Mesendoderm (in vitro differentiated cells): ENCODE measurements around the gene PRKAR1B.

Experiments used
- DNase-seq: peaks from one replicate; pipeline ENCODE4 v3.0.0; 2013
- H2AK5ac ChIP-seq: 2 replicates; pipeline ENCODE4 v1.6.1; 2013; ENCODE audit warnings: low read length, inconsistent platforms
- H2BK120ac ChIP-seq: 2 replicates; pipeline ENCODE4 v1.6.1; 2013; ENCODE audit warnings: low read depth, mild to moderate bottlenecking, low read length, moderate library complexity, mixed read lengths
- H2BK15ac ChIP-seq: replicated peaks from 2 replicates; pipeline ENCODE4 v1.6.1; 2013; ENCODE audit warnings: low read depth, mild to moderate bottlenecking, moderate library complexity
- H2BK5ac ChIP-seq: 2 replicates; pipeline ENCODE4 v1.6.1; 2013; ENCODE audit warnings: low read length, inconsistent platforms
- H3K18ac ChIP-seq: 2 replicates; pipeline ENCODE4 v1.6.1; 2013; ENCODE audit warnings: mild to moderate bottlenecking, low read length, mixed read lengths
- H3K23ac ChIP-seq: one replicate; pipeline ENCODE4 v1.6.1; 2013; ENCODE audit warnings: low read length
- H3K27ac ChIP-seq: 2 replicates; pipeline ENCODE4 v1.5.1; 2013; ENCODE audit warnings: low read depth, mild to moderate bottlenecking, inconsistent platforms, low read length, moderate library complexity
- H3K27me3 ChIP-seq: 2 replicates; pipeline ENCODE4 v1.6.1; 2013; ENCODE audit warnings: low read length, control low read depth, mild to moderate bottlenecking, inconsistent platforms; ENCODE audit not compliant: insufficient read depth, poor library complexity
- H3K36me3 ChIP-seq: 2 replicates; pipeline ENCODE4 v1.6.1; 2013; ENCODE audit warnings: low read length, inconsistent platforms; ENCODE audit not compliant: control insufficient read depth, insufficient read depth
- H3K4ac ChIP-seq: one replicate; pipeline ENCODE4 v1.6.1; 2013; ENCODE audit warnings: low read depth, mild to moderate bottlenecking, low read length, moderate library complexity
- H3K4me1 ChIP-seq: 2 replicates; pipeline ENCODE4 v1.6.1; 2013; ENCODE audit warnings: low read depth, low read length, inconsistent platforms; ENCODE audit not compliant: control insufficient read depth
- H3K4me2 ChIP-seq: 2 replicates; pipeline ENCODE4 v1.6.1; 2013; ENCODE audit warnings: low read length
- H3K4me3 ChIP-seq: 2 replicates; pipeline ENCODE4 v1.5.1; 2013; ENCODE audit warnings: mild to moderate bottlenecking, low read length
- H3K56ac ChIP-seq: one replicate; pipeline ENCODE4 v1.6.1; 2013; ENCODE audit warnings: low read length
- H3K79me1 ChIP-seq: 2 replicates; pipeline ENCODE4 v1.6.1; 2013; ENCODE audit warnings: low read length, inconsistent platforms
- H3K79me2 ChIP-seq: 2 replicates; pipeline ENCODE4 v1.6.1; 2013; ENCODE audit warnings: mild to moderate bottlenecking, low read length; ENCODE audit not compliant: control insufficient read depth, insufficient read depth
- H3K9ac ChIP-seq: 2 replicates; pipeline ENCODE4 v1.6.1; 2013; ENCODE audit warnings: low read length, inconsistent platforms
- H4K5ac ChIP-seq: one replicate; pipeline ENCODE4 v1.6.1; 2013; ENCODE audit warnings: low read length
- H4K8ac ChIP-seq: one replicate; pipeline ENCODE4 v1.6.1; 2013; ENCODE audit warnings: low read depth, mild to moderate bottlenecking, control low read depth, low read length, moderate library complexity
- WGBS: extraction: QIAGEN DNeasy Blood & Tissue Kit; methylation state at CpG from one replicate; pipeline ENCODE4 v1.1.7; 2013; ENCODE audit warnings: low lambda C conversion rate, missing lambda C conversion rate; ENCODE audit not compliant: insufficient coverage; ENCODE audit errors: extremely low coverage; 5-methylcytosine and 5-hydroxymethylcytosine counted together

PRKAR1B gene

DNA sequence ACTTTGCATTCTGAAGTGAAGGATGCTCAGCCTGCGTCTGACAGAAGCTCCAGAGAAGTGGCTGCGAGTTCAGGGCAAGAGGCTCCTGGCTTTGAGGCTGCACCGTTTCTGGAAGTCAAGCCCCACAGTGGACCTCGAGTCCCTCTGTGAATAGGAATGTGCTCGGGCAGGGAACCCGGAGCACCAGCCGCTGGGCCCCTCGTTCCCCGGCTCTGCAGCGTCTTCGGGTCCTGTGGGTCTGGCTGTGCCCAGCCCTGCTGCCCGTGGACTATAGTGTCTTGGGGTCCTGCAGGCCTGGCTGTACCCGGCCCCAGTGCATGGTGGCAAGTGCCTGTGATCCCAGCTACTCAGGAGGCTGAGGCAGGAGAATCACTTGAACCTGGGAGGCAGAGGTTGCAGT lies 45.3 kb upstream of the PRKAR1B start:
- Histone ChIP-seq H3K79me1 (no peaks in the 10 kb centered on the region), H2BK5ac (no peak overlapping the region), H3K56ac (no peak overlapping the region), H2BK15ac (no peak overlapping the region), H3K27ac (no peak overlapping the region), H4K8ac (no peak overlapping the region), H3K79me2 (no peaks in the 10 kb centered on the region), H3K4me2 (no peak overlapping the region), H2BK120ac (no peak overlapping the region), H3K23ac (no peak overlapping the region), H2AK5ac (no peak overlapping the region), H3K9ac (no peak overlapping the region), H3K27me3 (no peaks in the 10 kb centered on the region), H3K4me3 (no peak overlapping the region), H3K36me3 (peaks cover 2% of the 10 kb centered on the region), H3K18ac (no peak overlapping the region), H4K5ac (no peak overlapping the region), H3K4me1 (no peaks in the 10 kb centered on the region), H3K4ac (no peak overlapping the region)
- no peak for DNase-seq
- WGBS: no CpG with 5 or more reads among the region's 13 CpGs

DNA sequence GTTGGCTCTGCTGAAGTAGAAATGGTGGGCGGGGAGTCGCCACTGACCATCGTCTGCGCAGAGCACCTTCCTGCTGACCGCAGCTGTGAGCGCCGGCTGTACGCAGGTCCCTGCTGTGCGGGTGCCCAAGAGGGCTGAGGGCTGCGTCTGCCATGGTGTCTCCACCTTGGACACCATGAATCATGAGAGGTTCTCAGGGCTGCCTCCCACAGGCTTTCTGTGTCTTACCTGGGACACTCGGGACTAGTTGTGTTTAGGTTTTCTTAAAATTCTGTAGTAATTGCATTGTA lies 44.9 kb upstream of the PRKAR1B start:
- H2BK5ac ChIP-seq: no peak overlapping the region
- no peak overlapping the region for H3K23ac ChIP-seq
- no peak overlapping the region for H3K4me2 ChIP-seq
- H3K36me3 ChIP-seq: peaks cover 2% of the 10 kb centered on the region
- H3K4me1 ChIP-seq: no peaks in the 10 kb centered on the region
- no peak overlapping the region for H3K4ac ChIP-seq
- H3K56ac ChIP-seq: no peak overlapping the region
- no peak overlapping the region for H4K8ac ChIP-seq
- WGBS: no CpG with 5 or more reads among the region's 11 CpGs
- no peak overlapping the region for H2AK5ac ChIP-seq
- no peak overlapping the region for H3K4me3 ChIP-seq
- H3K27ac ChIP-seq: no peak overlapping the region
- no peak overlapping the region for H3K18ac ChIP-seq
- H3K79me2 ChIP-seq: no peaks in the 10 kb centered on the region
- no peak for DNase-seq
- H3K79me1 ChIP-seq: no peaks in the 10 kb centered on the region
- H2BK120ac ChIP-seq: no peak overlapping the region
- H2BK15ac ChIP-seq: no peak overlapping the region
- no peaks in the 10 kb centered on the region for H3K27me3 ChIP-seq
- no peak overlapping the region for H4K5ac ChIP-seq
- H3K9ac ChIP-seq: no peak overlapping the region

DNA sequence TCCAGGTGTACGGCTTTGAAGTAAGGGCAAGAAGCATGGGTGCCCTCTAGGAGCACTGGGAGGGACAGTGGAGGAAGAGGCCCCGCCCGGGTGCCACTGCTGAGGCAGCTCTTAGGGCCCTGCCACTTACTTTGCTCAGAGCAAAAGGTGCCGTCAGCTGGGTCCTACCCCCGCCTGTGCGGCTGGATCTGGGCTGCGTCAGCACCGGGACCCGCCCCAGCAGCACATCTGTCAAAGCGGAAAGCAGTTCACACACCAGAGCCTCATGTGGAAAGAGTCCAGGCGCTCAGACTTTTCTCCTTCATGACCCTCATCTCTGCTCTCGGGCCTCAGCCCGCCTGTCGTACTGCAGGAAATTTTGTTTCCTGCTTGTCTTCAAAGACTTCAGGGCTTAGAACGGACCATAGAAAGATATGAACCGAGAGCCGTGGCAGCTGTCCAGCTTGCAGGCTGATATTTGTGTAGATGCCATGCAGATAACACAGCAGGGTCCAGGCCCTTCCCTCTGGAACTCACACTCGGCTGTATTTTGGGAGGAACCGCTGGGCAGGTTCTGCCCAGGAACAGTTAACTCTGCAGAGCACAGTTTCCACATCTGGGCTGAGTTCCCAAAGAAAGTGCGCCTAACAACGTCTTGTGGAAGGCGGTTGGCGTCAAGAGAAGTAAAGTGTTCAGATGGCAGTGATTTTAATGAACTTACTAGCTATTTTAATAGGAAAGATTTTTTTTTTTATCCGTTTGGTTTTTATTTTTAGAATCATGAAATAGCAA lies 44.3 kb upstream of the PRKAR1B start:
- no peak overlapping the region for H3K4ac ChIP-seq
- no peaks in the 10 kb centered on the region for H3K79me1 ChIP-seq
- H2BK120ac ChIP-seq: no peak overlapping the region
- H4K5ac ChIP-seq: no peak overlapping the region
- no peak overlapping the region for H2BK5ac ChIP-seq
- H3K18ac ChIP-seq: no peak overlapping the region
- H2AK5ac ChIP-seq: no peak overlapping the region
- no peak overlapping the region for H3K4me3 ChIP-seq
- no CpG with 5 or more reads among the region's 24 CpGs for WGBS
- no peak overlapping the region for H3K9ac ChIP-seq
- H3K36me3 ChIP-seq: peaks cover 2% of the 10 kb centered on the region
- no peak overlapping the region for H2BK15ac ChIP-seq
- no peak overlapping the region for H3K27ac ChIP-seq
- no peak overlapping the region for H3K23ac ChIP-seq
- H3K56ac ChIP-seq: no peak overlapping the region
- DNase-seq: no peak
- H4K8ac ChIP-seq: no peak overlapping the region
- H3K4me2 ChIP-seq: no peak overlapping the region
- no peaks in the 10 kb centered on the region for H3K4me1 ChIP-seq
- H3K79me2 ChIP-seq: no peaks in the 10 kb centered on the region
- H3K27me3 ChIP-seq: no peaks in the 10 kb centered on the region

DNA sequence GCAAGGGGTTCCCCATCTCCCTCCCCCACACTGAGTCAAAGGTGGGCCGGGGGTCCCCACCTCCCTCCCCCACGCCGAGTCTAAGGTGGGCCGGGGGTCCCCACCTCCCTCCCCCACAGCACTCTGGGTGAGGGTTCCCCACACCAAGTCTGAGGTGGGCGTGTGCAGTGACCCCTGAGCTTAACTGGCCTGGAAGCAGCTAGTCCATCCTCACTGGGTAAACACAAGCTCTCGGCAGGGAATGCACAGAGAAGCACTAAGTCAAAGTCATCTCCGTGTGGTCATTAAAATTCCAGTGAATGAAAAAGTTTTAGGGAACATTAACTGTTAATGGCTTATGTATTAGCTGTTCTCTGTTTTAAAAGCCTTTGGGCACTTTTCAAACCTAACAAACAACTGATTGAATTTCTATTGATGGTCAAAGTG lies 43.7 kb upstream of the PRKAR1B start:
- H3K4me1 ChIP-seq: no peaks in the 10 kb centered on the region
- peaks cover 2% of the 10 kb centered on the region for H3K36me3 ChIP-seq
- H3K4me3 ChIP-seq: no peak overlapping the region
- H2BK120ac ChIP-seq: no peak overlapping the region
- H3K9ac ChIP-seq: no peak overlapping the region
- no peak overlapping the region for H3K27ac ChIP-seq
- no peaks in the 10 kb centered on the region for H3K27me3 ChIP-seq
- H3K23ac ChIP-seq: no peak overlapping the region
- no peaks in the 10 kb centered on the region for H3K79me2 ChIP-seq
- no peak overlapping the region for H4K8ac ChIP-seq
- H3K56ac ChIP-seq: no peak overlapping the region
- no peak for DNase-seq
- no peak overlapping the region for H2BK5ac ChIP-seq
- H3K18ac ChIP-seq: no peak overlapping the region
- no CpG with 5 or more reads among the region's 7 CpGs for WGBS
- H2AK5ac ChIP-seq: no peak overlapping the region
- no peak overlapping the region for H3K4ac ChIP-seq
- H4K5ac ChIP-seq: no peak overlapping the region
- H3K79me1 ChIP-seq: no peaks in the 10 kb centered on the region
- no peak overlapping the region for H3K4me2 ChIP-seq
- H2BK15ac ChIP-seq: no peak overlapping the region

DNA sequence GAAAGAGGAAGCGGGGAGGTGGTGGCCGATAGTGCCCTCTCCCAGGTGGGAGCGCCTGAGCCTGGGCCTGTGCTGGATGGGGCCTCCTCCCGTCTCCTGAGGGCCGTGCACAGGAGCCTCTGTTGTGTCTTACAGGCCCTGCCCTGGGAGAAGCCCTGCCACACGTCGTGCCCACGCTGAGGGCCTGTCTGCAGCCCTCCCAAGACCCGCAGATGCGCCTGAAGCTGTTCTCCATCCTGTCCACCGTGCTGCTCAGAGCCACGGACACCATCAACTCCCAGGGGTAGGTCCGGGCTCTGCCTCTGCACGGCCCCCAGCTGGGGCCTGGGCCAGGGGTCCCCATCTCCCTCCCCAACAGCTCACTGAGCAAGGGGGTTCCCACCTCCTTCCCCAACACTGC lies 43.3 kb upstream of the PRKAR1B start:
- no peak overlapping the region for H3K18ac ChIP-seq
- H2BK120ac ChIP-seq: no peak overlapping the region
- no peak overlapping the region for H3K4ac ChIP-seq
- no peak overlapping the region for H3K27ac ChIP-seq
- H3K27me3 ChIP-seq: no peaks in the 10 kb centered on the region
- no peak overlapping the region for H4K8ac ChIP-seq
- no peak overlapping the region for H3K4me3 ChIP-seq
- no peak overlapping the region for H3K56ac ChIP-seq
- no peaks in the 10 kb centered on the region for H3K79me2 ChIP-seq
- no CpG with 5 or more reads among the region's 14 CpGs for WGBS
- no peaks in the 10 kb centered on the region for H3K36me3 ChIP-seq
- no peak overlapping the region for H3K9ac ChIP-seq
- DNase-seq: no peak
- H3K4me2 ChIP-seq: no peak overlapping the region
- no peak overlapping the region for H4K5ac ChIP-seq
- no peak overlapping the region for H2BK5ac ChIP-seq
- no peaks in the 10 kb centered on the region for H3K79me1 ChIP-seq
- H3K4me1 ChIP-seq: no peaks in the 10 kb centered on the region
- no peak overlapping the region for H2BK15ac ChIP-seq
- H2AK5ac ChIP-seq: no peak overlapping the region
- H3K23ac ChIP-seq: no peak overlapping the region

DNA sequence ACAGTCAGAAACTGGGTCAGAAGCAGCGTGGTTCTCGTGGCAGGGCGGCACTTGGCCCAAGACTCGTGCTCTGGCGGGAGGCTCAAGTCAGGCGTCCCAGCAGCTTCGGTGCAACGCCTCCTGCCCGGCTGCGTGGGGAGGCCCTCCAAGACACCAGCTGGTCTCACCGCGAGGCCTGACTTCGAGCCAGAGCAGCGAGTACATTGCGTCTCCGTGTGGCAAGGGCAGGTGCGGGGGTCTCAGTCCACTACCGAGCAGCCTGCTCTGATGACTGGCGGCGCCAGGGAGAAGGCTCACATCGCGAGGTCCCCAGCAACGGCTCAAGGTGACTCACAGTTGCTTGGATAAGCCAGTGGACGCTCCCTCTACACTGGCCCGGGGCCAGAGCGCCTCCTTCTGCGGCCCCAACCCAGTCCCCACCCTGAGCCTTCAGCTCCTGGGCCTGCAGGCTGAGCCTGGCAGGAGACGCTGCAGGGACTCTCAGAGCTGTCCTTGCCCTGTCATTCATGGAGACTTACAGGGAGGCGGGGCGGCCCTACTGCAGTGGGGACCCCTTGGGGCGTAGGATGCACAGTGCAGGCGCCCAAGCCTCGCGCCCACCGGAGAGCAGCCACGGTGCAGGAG lies 41.9 kb upstream of the PRKAR1B start:
- Histone ChIP-seq H2BK120ac (no peak overlapping the region), H3K9ac (no peak overlapping the region), H3K27me3 (no peaks in the 10 kb centered on the region), H3K56ac (no peak overlapping the region), H3K4me2 (no peak overlapping the region), H3K36me3 (peaks cover 3% of the 10 kb centered on the region), H3K4me3 (no peak overlapping the region), H3K4ac (no peak overlapping the region), H3K23ac (no peak overlapping the region), H4K5ac (no peak overlapping the region), H3K4me1 (no peaks in the 10 kb centered on the region), H4K8ac (no peak overlapping the region), H2AK5ac (no peak overlapping the region), H3K18ac (no peak overlapping the region), H3K79me2 (no peaks in the 10 kb centered on the region), H2BK5ac (no peak overlapping the region), H3K27ac (no peak overlapping the region), H2BK15ac (no peak overlapping the region), H3K79me1 (no peaks in the 10 kb centered on the region)
- no CpG with 5 or more reads among the region's 36 CpGs for WGBS
- peak; percentile 31 for DNase-seq
